Esophagus squamous epithelium (tissue), 4 donors: ENCODE results near the gene CCDC92.

ENCODE experiments used
- POLR2A ChIP-seq, 4 donors: fragments of 450-650 bp; IDR thresholded peaks; one replicate each; pipeline ENCODE4 v1.6.1; 2017; ENCODE audit warnings: antibody characterized with exemption in 4 of 4, mild to moderate bottlenecking in 4 of 4, moderate library complexity in 3 of 4
- TF ChIP-seq, protein P1 (sequence below), 6 experiments: fragments of 450-650 bp in 4 of 6; fragments of 200-600 bp in 2 of 6; sonication (generic) in 2 of 6; IDR thresholded peaks; one replicate each; pipeline ENCODE4 v1.5.1; 2016 to 2019; ENCODE audit warnings: antibody characterized with exemption in 6 of 6, mild to moderate bottlenecking in 4 of 6, moderate library complexity in 4 of 6

DNA sequence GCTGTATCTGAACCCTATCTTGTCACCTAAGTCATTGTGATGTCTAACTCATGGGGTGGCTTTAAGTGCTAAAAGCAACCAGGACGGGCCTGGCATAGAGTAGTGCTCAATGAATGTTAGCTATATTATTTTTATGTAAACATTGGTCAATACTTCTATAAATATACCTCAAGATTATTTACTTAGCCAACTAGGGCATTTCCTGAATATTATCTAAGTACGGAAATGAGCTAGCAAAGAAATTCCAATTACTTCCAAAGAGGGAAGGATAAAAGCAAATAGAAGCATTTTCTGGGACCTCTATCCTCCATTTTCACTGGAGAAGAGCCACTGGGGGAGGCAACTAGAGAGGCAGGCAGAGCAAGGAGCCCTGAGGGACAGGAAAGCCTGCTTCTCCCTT lies 20.6 kb downstream of the CCDC92 start:
- TF ChIP-seq, protein P1, sequence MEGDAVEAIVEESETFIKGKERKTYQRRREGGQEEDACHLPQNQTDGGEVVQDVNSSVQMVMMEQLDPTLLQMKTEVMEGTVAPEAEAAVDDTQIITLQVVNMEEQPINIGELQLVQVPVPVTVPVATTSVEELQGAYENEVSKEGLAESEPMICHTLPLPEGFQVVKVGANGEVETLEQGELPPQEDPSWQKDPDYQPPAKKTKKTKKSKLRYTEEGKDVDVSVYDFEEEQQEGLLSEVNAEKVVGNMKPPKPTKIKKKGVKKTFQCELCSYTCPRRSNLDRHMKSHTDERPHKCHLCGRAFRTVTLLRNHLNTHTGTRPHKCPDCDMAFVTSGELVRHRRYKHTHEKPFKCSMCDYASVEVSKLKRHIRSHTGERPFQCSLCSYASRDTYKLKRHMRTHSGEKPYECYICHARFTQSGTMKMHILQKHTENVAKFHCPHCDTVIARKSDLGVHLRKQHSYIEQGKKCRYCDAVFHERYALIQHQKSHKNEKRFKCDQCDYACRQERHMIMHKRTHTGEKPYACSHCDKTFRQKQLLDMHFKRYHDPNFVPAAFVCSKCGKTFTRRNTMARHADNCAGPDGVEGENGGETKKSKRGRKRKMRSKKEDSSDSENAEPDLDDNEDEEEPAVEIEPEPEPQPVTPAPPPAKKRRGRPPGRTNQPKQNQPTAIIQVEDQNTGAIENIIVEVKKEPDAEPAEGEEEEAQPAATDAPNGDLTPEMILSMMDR (IDR thresholded peaks at IDR 0.05) = no peak
- no peak for TF ChIP-seq POLR2A (IDR thresholded peaks at IDR 0.05)
